ENCODE measurements around the gene C13orf46. TPM values are rescaled to one million over a fixed set of nuclear protein-coding genes. Genes with fewer than 3 reads are reported as not detected.

C13orf46 gene
- total RNA-seq, 1 donor from 2014 or later, result 0.83 TPM

GRCh38 chr13:113937527-113938180 is 36.2 kb downstream of the C13orf46 start:
- H3K27ac Mint-ChIP-seq, result no peak overlapping the region
- no peaks in the 10 kb centered on the region for H3K4me1 Mint-ChIP-seq (ENCODE audit: low read depth)
- peaks cover 6% of the 10 kb centered on the region for H3K27me3 Mint-ChIP-seq (ENCODE audit: insufficient read depth)
- no peaks in the 10 kb centered on the region for H3K9me3 Mint-ChIP-seq
- no peak for DNase-seq (ENCODE audit: low spot score)
- no peaks in the 10 kb centered on the region for H3K36me3 Mint-ChIP-seq (ENCODE audit: low read depth)
- H3K4me3 Mint-ChIP-seq, result no peak overlapping the region
- intact Hi-C loops (cut with micrococcal nuclease), result no loop called here

GRCh38 chr13:113937073-113937472 is 36.8 kb downstream of the C13orf46 start:
- H3K4me1 Mint-ChIP-seq (ENCODE audit: low read depth), result peaks cover 1% of the 10 kb centered on the region
- no peaks in the 10 kb centered on the region for H3K36me3 Mint-ChIP-seq (ENCODE audit: low read depth)
- H3K27ac Mint-ChIP-seq, result no peak overlapping the region
- no peak overlapping the region for H3K4me3 Mint-ChIP-seq
- intact Hi-C loops (cut with micrococcal nuclease), result no loop called here
- H3K27me3 Mint-ChIP-seq (ENCODE audit: insufficient read depth), result peaks cover 9% of the 10 kb centered on the region
- no peak for DNase-seq (ENCODE audit: low spot score)
- no peaks in the 10 kb centered on the region for H3K9me3 Mint-ChIP-seq

GRCh38 chr13:113936166-113936965 is 37.5 kb downstream of the C13orf46 start:
- Mint-ChIP-seq H3K27me3 (ENCODE audit: insufficient read depth) (peaks cover 9% of the 10 kb centered on the region), H3K4me1 (ENCODE audit: low read depth) (peaks cover 8% of the 10 kb centered on the region), H3K27ac (no peak overlapping the region), H3K9me3 (no peaks in the 10 kb centered on the region), H3K36me3 (ENCODE audit: low read depth) (no peaks in the 10 kb centered on the region), H3K4me3 (no peak overlapping the region)
- intact Hi-C loops (cut with micrococcal nuclease), result no loop called here
- no peak for DNase-seq (ENCODE audit: low spot score)

- no peak for DNase-seq (ENCODE audit: low spot score)
- peaks cover 13% of the 10 kb centered on the region for H3K4me1 Mint-ChIP-seq (ENCODE audit: low read depth)
Measured at GRCh38 chr13:113935001-113935844, 38.7 kb downstream of the C13orf46 start.

GRCh38 chr13:113934576-113934975 is 39.3 kb downstream of the C13orf46 start:
- intact Hi-C loops (cut with micrococcal nuclease), result no loop called here
- DNase-seq (ENCODE audit: low spot score), result no peak
- Mint-ChIP-seq H3K27me3 (ENCODE audit: insufficient read depth) (peaks cover 9% of the 10 kb centered on the region), H3K27ac (no peak overlapping the region), H3K36me3 (ENCODE audit: low read depth) (no peaks in the 10 kb centered on the region), H3K4me1 (ENCODE audit: low read depth) (peaks cover 13% of the 10 kb centered on the region), H3K9me3 (no peaks in the 10 kb centered on the region), H3K4me3 (no peak overlapping the region)

More at GRCh38 chr13:113935001-113935844, 38.7 kb downstream of the C13orf46 start:
- intact Hi-C loops (cut with micrococcal nuclease), result no loop called here
- H3K4me3 Mint-ChIP-seq, result no peak overlapping the region
- no peaks in the 10 kb centered on the region for H3K9me3 Mint-ChIP-seq
- no peaks in the 10 kb centered on the region for H3K36me3 Mint-ChIP-seq (ENCODE audit: low read depth)
- peaks cover 9% of the 10 kb centered on the region for H3K27me3 Mint-ChIP-seq (ENCODE audit: insufficient read depth)
- H3K27ac Mint-ChIP-seq, result no peak overlapping the region

- DNase-seq (ENCODE audit: low spot score), result no peak
- H3K36me3 Mint-ChIP-seq (ENCODE audit: low read depth), result no peaks in the 10 kb centered on the region
- H3K27ac Mint-ChIP-seq, result no peak overlapping the region
- H3K4me1 Mint-ChIP-seq (ENCODE audit: low read depth), result peaks cover 13% of the 10 kb centered on the region
- peaks cover 9% of the 10 kb centered on the region for H3K27me3 Mint-ChIP-seq (ENCODE audit: insufficient read depth)
- H3K4me3 Mint-ChIP-seq, result no peak overlapping the region
- intact Hi-C loops (cut with micrococcal nuclease), result no loop called here
- no peaks in the 10 kb centered on the region for H3K9me3 Mint-ChIP-seq
Measured at GRCh38 chr13:113933901-113934300, 40.0 kb downstream of the C13orf46 start.

- H3K9me3 Mint-ChIP-seq, result no peaks in the 10 kb centered on the region
- peaks cover 13% of the 10 kb centered on the region for H3K4me1 Mint-ChIP-seq (ENCODE audit: low read depth)
- intact Hi-C loops (cut with micrococcal nuclease), result no loop called here
- H3K27ac Mint-ChIP-seq, result no peak overlapping the region
- H3K36me3 Mint-ChIP-seq (ENCODE audit: low read depth), result no peaks in the 10 kb centered on the region
- H3K27me3 Mint-ChIP-seq (ENCODE audit: insufficient read depth), result peaks cover 9% of the 10 kb centered on the region
- H3K4me3 Mint-ChIP-seq, result no peak overlapping the region
- no peak for DNase-seq (ENCODE audit: low spot score)
Measured at GRCh38 chr13:113931841-113932459, 41.9 kb downstream of the C13orf46 start.

- H3K36me3 Mint-ChIP-seq (ENCODE audit: low read depth), result no peaks in the 10 kb centered on the region
- peaks cover 9% of the 10 kb centered on the region for H3K27me3 Mint-ChIP-seq (ENCODE audit: insufficient read depth)
- no peak overlapping the region for H3K4me3 Mint-ChIP-seq
- no peak overlapping the region for H3K27ac Mint-ChIP-seq
- intact Hi-C loops (cut with micrococcal nuclease), result no loop called here
- H3K4me1 Mint-ChIP-seq (ENCODE audit: low read depth), result peaks cover 13% of the 10 kb centered on the region
- DNase-seq (ENCODE audit: low spot score), result peak; percentile 12
- H3K9me3 Mint-ChIP-seq, result no peaks in the 10 kb centered on the region
Measured at GRCh38 chr13:113930671-113931637, 42.9 kb downstream of the C13orf46 start.

GRCh38 chr13:113929628-113930615 is 44.0 kb downstream of the C13orf46 start:
- no peak overlapping the region for H3K27ac Mint-ChIP-seq
- intact Hi-C loops (cut with micrococcal nuclease), result no loop called here
- H3K36me3 Mint-ChIP-seq (ENCODE audit: low read depth), result no peaks in the 10 kb centered on the region
- peaks cover 9% of the 10 kb centered on the region for H3K27me3 Mint-ChIP-seq (ENCODE audit: insufficient read depth)
- H3K4me1 Mint-ChIP-seq (ENCODE audit: low read depth), result peaks cover 13% of the 10 kb centered on the region
- no peaks in the 10 kb centered on the region for H3K9me3 Mint-ChIP-seq
- no peak overlapping the region for H3K4me3 Mint-ChIP-seq
- no peak for DNase-seq (ENCODE audit: low spot score)

GRCh38 chr13:113928685-113929627 is 44.9 kb downstream of the C13orf46 start:
- Mint-ChIP-seq H3K27me3 (ENCODE audit: insufficient read depth) (peaks cover 9% of the 10 kb centered on the region), H3K4me3 (no peak overlapping the region), H3K4me1 (ENCODE audit: low read depth) (peaks cover 13% of the 10 kb centered on the region), H3K27ac (no peak overlapping the region), H3K9me3 (no peaks in the 10 kb centered on the region), H3K36me3 (ENCODE audit: low read depth) (no peaks in the 10 kb centered on the region)
- no peak for DNase-seq (ENCODE audit: low spot score)
- intact Hi-C loops (cut with micrococcal nuclease), result no loop called here

Data from activated T-helper 1 cell treated with anti-CD3 and anti-CD28 coated beads, Interleukin-12 subunit alpha, Interleukin-12 subunit beta, Interleukin-2, Interleukin-4 antibody, amounts not matched to agents 30 ng/mL and 10 ng/mL and 1 ng/mL, durations not matched to agents 14 hours and 24 hours and 36 hours (primary cell).